Mesenchymal stem cell (in vitro differentiated cells and primary cell): Measurements from ENCODE around the gene PRIM2.
"Not testable (repeated sequence)": the region's sequence is repeated elsewhere in the genome, so short reads cannot be mapped to it uniquely, and the experiment has no call there.

Experiments used
- DNase-seq: peaks from one replicate; pipeline ENCODE4 v3.0.0-alpha.2; 2013
- H2AFZ ChIP-seq: one replicate; pipeline ENCODE4 v1.6.1; 2013; ENCODE audit warnings: low read depth, mild to moderate bottlenecking, control low read depth, inconsistent platforms, low read length, moderate library complexity
- H2AK5ac ChIP-seq: 2 replicates; pipeline ENCODE4 v1.6.1; 2013; ENCODE audit warnings: low read length, moderate library complexity, mild to moderate bottlenecking, inconsistent platforms; ENCODE audit not compliant: severe bottlenecking
- H2BK120ac ChIP-seq: one replicate; pipeline ENCODE4 v1.6.1; 2013; ENCODE audit warnings: low read depth, mild to moderate bottlenecking, inconsistent platforms, low read length, moderate library complexity
- H2BK12ac ChIP-seq, 2 experiments: one replicate each; pipeline ENCODE4 v1.6.1; 2013; ENCODE audit warnings: inconsistent platforms in 2 of 2, low read length in 2 of 2, mild to moderate bottlenecking in 2 of 2, moderate library complexity in 2 of 2, control low read depth in 1 of 2
- H2BK15ac ChIP-seq: one replicate; pipeline ENCODE4 v1.6.1; 2013; ENCODE audit warnings: mild to moderate bottlenecking, low read depth, inconsistent platforms; ENCODE audit not compliant: poor library complexity, severe bottlenecking
- H2BK5ac ChIP-seq: 2 replicates; pipeline ENCODE4 v1.6.1; 2013; ENCODE audit warnings: low read depth, mild to moderate bottlenecking, low read length, control low read depth, inconsistent platforms; ENCODE audit not compliant: poor library complexity, severe bottlenecking
- H3K14ac ChIP-seq, 2 experiments: one replicate each; pipeline ENCODE4 v1.6.1; 2013; ENCODE audit warnings: inconsistent platforms in 2 of 2, low read length in 2 of 2, control low read depth in 1 of 2, mild to moderate bottlenecking in 1 of 2, moderate library complexity in 1 of 2
- H3K18ac ChIP-seq, 2 experiments: one replicate each; pipeline ENCODE4 v1.6.1; 2013; ENCODE audit warnings: inconsistent platforms in 2 of 2, low read length in 2 of 2, control low read depth in 1 of 2, low read depth in 1 of 2, mild to moderate bottlenecking in 1 of 2
- H3K23ac ChIP-seq, 2 experiments: one replicate each; pipeline ENCODE4 v1.6.1; 2013; ENCODE audit warnings: inconsistent platforms in 2 of 2, low read length in 2 of 2, mild to moderate bottlenecking in 2 of 2, moderate library complexity in 2 of 2, control low read depth in 1 of 2
- H3K27ac ChIP-seq: 2 replicates; pipeline ENCODE4 v1.5.1; 2013; ENCODE audit warnings: mild to moderate bottlenecking, moderate library complexity, low read length, control low read depth, inconsistent platforms; ENCODE audit not compliant: poor library complexity, severe bottlenecking
- H3K27me3 ChIP-seq, 2 experiments: 2 replicates each; pipeline versions ENCODE4 v1.6.1 to v1.7.0; 2013; ENCODE audit warnings: low read length in 2 of 2, mild to moderate bottlenecking in 2 of 2, moderate library complexity in 2 of 2, control low read depth in 1 of 2, inconsistent platforms in 1 of 2; ENCODE audit not compliant: control insufficient read depth in 1 of 2, insufficient read depth in 1 of 2
- H3K36me3 ChIP-seq, 2 experiments: 2 replicates each; pipeline versions ENCODE4 v1.6.1 to v1.7.0; 2013; ENCODE audit warnings: low read length in 2 of 2, control low read depth in 1 of 2, inconsistent platforms in 1 of 2, low read depth in 1 of 2, mild to moderate bottlenecking in 1 of 2; ENCODE audit not compliant: insufficient read depth in 2 of 2, control insufficient read depth in 1 of 2
- H3K4ac ChIP-seq, 2 experiments: one replicate each; pipeline ENCODE4 v1.6.1; 2013; ENCODE audit warnings: inconsistent platforms in 2 of 2, low read length in 2 of 2, mild to moderate bottlenecking in 2 of 2, moderate library complexity in 2 of 2, control low read depth in 1 of 2, low read depth in 1 of 2
- H3K4me1 ChIP-seq: 2 replicates; pipeline ENCODE4 v1.6.1; 2013; ENCODE audit warnings: low read depth, low read length, control low read depth; ENCODE audit not compliant: control insufficient read depth, insufficient read depth
- H3K4me2 ChIP-seq: 2 replicates; pipeline ENCODE4 v1.6.1; 2013; ENCODE audit warnings: low read length, mild to moderate bottlenecking, inconsistent platforms; ENCODE audit not compliant: poor library complexity, severe bottlenecking
- H3K4me3 ChIP-seq, 2 experiments: 2 replicates each; pipeline versions ENCODE4 v1.5.1 to v1.7.0; 2013; ENCODE audit warnings: low read length in 2 of 2, mild to moderate bottlenecking in 2 of 2, control low read depth in 1 of 2, low read depth in 1 of 2; ENCODE audit not compliant: insufficient read depth in 1 of 2
- H3K79me1 ChIP-seq: replicated peaks from 2 replicates; pipeline ENCODE4 v1.6.1; 2013; ENCODE audit warnings: mild to moderate bottlenecking, control low read depth, low read length, inconsistent platforms; ENCODE audit not compliant: poor library complexity, severe bottlenecking
- H3K9ac ChIP-seq: 2 replicates; pipeline ENCODE4 v1.7.0; 2013; ENCODE audit warnings: mild to moderate bottlenecking, low read length, moderate library complexity
- H3K9me3 ChIP-seq: 2 replicates; pipeline ENCODE4 v1.7.0; 2013; ENCODE audit warnings: mild to moderate bottlenecking, low read length; ENCODE audit not compliant: control insufficient read depth
- H4K8ac ChIP-seq: one replicate; pipeline ENCODE4 v1.6.1; 2013; ENCODE audit warnings: inconsistent platforms, mild to moderate bottlenecking, low read length, moderate library complexity
- H4K91ac ChIP-seq: one replicate; pipeline ENCODE4 v1.6.1; 2013; ENCODE audit warnings: mild to moderate bottlenecking, low read length, inconsistent platforms
- WGBS: methylation state at CpG from one replicate; pipeline ENCODE4 v1.1.7; 2013; ENCODE audit warnings: mixed read lengths; 5-methylcytosine and 5-hydroxymethylcytosine counted together

Gene PRIM2

GRCh38 chr6:57449496-57450066 lies 132.2 kb downstream of the PRIM2 start:
- not testable (repeated sequence) for H3K9ac ChIP-seq, H2BK15ac ChIP-seq, H2AFZ ChIP-seq, H3K27ac ChIP-seq, H3K4me1 ChIP-seq, H3K14ac ChIP-seq, H3K18ac ChIP-seq, H3K4me3 ChIP-seq, H2BK120ac ChIP-seq, H3K4me2 ChIP-seq, H3K79me1 ChIP-seq, H3K27me3 ChIP-seq, H4K91ac ChIP-seq, H2BK12ac ChIP-seq, H3K4ac ChIP-seq, H3K36me3 ChIP-seq, H3K9me3 ChIP-seq, H2AK5ac ChIP-seq, H4K8ac ChIP-seq, DNase-seq, H2BK5ac ChIP-seq, H3K23ac ChIP-seq
- WGBS: no CpG with 5 or more reads among the region's 1 CpG

GRCh38 chr6:57459781-57460180 lies 142.4 kb downstream of the PRIM2 start:
- H3K4me2 ChIP-seq, H3K18ac ChIP-seq, H4K8ac ChIP-seq, H3K9ac ChIP-seq, H3K23ac ChIP-seq, H2BK15ac ChIP-seq, H3K79me1 ChIP-seq, H3K4me3 ChIP-seq, H3K4me1 ChIP-seq, DNase-seq, H2BK12ac ChIP-seq, H3K4ac ChIP-seq, H2AFZ ChIP-seq, H3K14ac ChIP-seq, H2BK5ac ChIP-seq, H3K27ac ChIP-seq, H3K27me3 ChIP-seq, H3K9me3 ChIP-seq, H2BK120ac ChIP-seq, H3K36me3 ChIP-seq, H4K91ac ChIP-seq, H2AK5ac ChIP-seq: not testable (repeated sequence)
- WGBS: no CpG with 5 or more reads among the region's 2 CpGs

- H3K79me1 ChIP-seq: not testable (repeated sequence)
- 53% methylated on average over 3 of the region's 4 CpGs for WGBS
These were observed 143.6 kb downstream of the PRIM2 start for GRCh38 chr6:57461022-57461421.

GRCh38 chr6:57463809-57464208 lies 146.4 kb downstream of the PRIM2 start:
- H3K27me3 ChIP-seq, H2AK5ac ChIP-seq, H3K27ac ChIP-seq, H3K36me3 ChIP-seq, H3K18ac ChIP-seq, H2BK5ac ChIP-seq, H3K14ac ChIP-seq, H3K9me3 ChIP-seq, H3K79me1 ChIP-seq, H3K9ac ChIP-seq, H2AFZ ChIP-seq, H2BK120ac ChIP-seq, H3K4me1 ChIP-seq, H2BK15ac ChIP-seq, H3K4me3 ChIP-seq, H4K91ac ChIP-seq, H3K4ac ChIP-seq, H3K4me2 ChIP-seq, H3K23ac ChIP-seq, DNase-seq: not testable (repeated sequence)
- H2BK12ac ChIP-seq: peak overlapping the region in 1 of 2 experiments; percentile 18
- peak overlapping the region; percentile 62 for H4K8ac ChIP-seq
- 78% methylated on average over 5 of the region's 5 CpGs for WGBS

More at GRCh38 chr6:57461022-57461421, 143.6 kb downstream of the PRIM2 start:
- H2BK12ac ChIP-seq, H3K4me2 ChIP-seq, H4K8ac ChIP-seq, H3K18ac ChIP-seq, H2AFZ ChIP-seq, H3K4ac ChIP-seq, H2BK120ac ChIP-seq, H4K91ac ChIP-seq, H2BK15ac ChIP-seq, H3K23ac ChIP-seq, H3K9ac ChIP-seq, H3K4me3 ChIP-seq, H3K4me1 ChIP-seq, H2AK5ac ChIP-seq, H3K27ac ChIP-seq, H3K14ac ChIP-seq, H2BK5ac ChIP-seq, H3K36me3 ChIP-seq, H3K9me3 ChIP-seq, H3K27me3 ChIP-seq: not testable (repeated sequence)
- peak; percentile 21 for DNase-seq
